Lower lobe of right lung (tissue), 2 donors: ENCODE measurements around the gene BFSP1. TPM values are rescaled to one million over a fixed set of nuclear protein-coding genes. Genes with fewer than 3 reads are reported as not detected.

ENCODE experiments used
- ATAC-seq, 2 donors: fragments of 200-7000 bp; cut with Tn5 transposase; one replicate each; pipeline ENCODE4 v1.9.1; 2020 to 2022; ENCODE audit warnings: mild to moderate bottlenecking in 2 of 2, moderate library complexity in 2 of 2
- DNase-seq: peaks from one replicate; pipeline ENCODE4 v3.0.0-alpha.2; 2020
- H3K27ac ChIP-seq: fragments of 200-600 bp; one replicate; pipeline ENCODE4 v1.8.0; 2022
- H3K27me3 ChIP-seq: fragments of 200-600 bp; one replicate; pipeline ENCODE4 v1.8.0; 2022; ENCODE audit warnings: low read depth
- H3K36me3 ChIP-seq: fragments of 200-600 bp; one replicate; pipeline ENCODE4 v1.8.0; 2022; ENCODE audit warnings: mild to moderate bottlenecking
- H3K4me1 ChIP-seq: fragments of 200-600 bp; one replicate; pipeline ENCODE4 v1.8.0; 2022
- H3K4me3 ChIP-seq: fragments of 200-600 bp; one replicate; pipeline ENCODE4 v1.8.0; 2022; ENCODE audit warnings: mild to moderate bottlenecking
- H3K9me3 ChIP-seq: fragments of 200-600 bp; one replicate; pipeline ENCODE4 v1.8.0; 2022
- CTCF ChIP-seq: fragments of 200-600 bp; IDR thresholded peaks from one replicate; pipeline ENCODE4 v1.8.0; 2022; ENCODE audit warnings: antibody characterized with exemption, mild to moderate bottlenecking
- intact Hi-C: fragments of 100-400 bp; cut with DNase I; formaldehyde crosslinking; loops from one replicate; pipeline ENCODE4 v1.11.0; 2022
- total RNA-seq: library from RNA; stranded (reverse); fragmentation: NEBNext Ultra II Directional; extraction: Animal tissue kit (Norgen Biotek cat#: 25700); gene quantifications from one replicate; pipeline ENCODE4 v1.2.1, GENCODE V29; 2021
- donor health status: DM: no; HTN: yes; CAD: no; lungs with severe emphysema.

The BFSP1 gene
- total RNA-seq, 1 donor from 2014 or later, result 2.4 TPM

GRCh38 chr20:17445543-17445942, 85.6 kb downstream of the BFSP1 start:
- no peak for DNase-seq
- no peak for TF ChIP-seq CTCF
- intact Hi-C loops, result no loop called here
- no peak for ATAC-seq
- Histone ChIP-seq H3K27me3 (peaks cover 8% of the 10 kb centered on the region), H3K9me3 (no peaks in the 10 kb centered on the region), H3K4me3 (no peak overlapping the region), H3K36me3 (no peaks in the 10 kb centered on the region), H3K27ac (no peak overlapping the region), H3K4me1 (no peaks in the 10 kb centered on the region)

- no peak overlapping the region for H3K4me3 ChIP-seq
- H3K36me3 ChIP-seq, result no peaks in the 10 kb centered on the region
- H3K27me3 ChIP-seq, result peaks cover 10% of the 10 kb centered on the region
- DNase-seq (no peak), ATAC-seq (no peak)
- H3K4me1 ChIP-seq, result no peaks in the 10 kb centered on the region
- no peak for TF ChIP-seq CTCF
- no peak overlapping the region for H3K27ac ChIP-seq
- intact Hi-C loops, result no loop called here
- H3K9me3 ChIP-seq, result no peaks in the 10 kb centered on the region
Measured at GRCh38 chr20:17444091-17444490, 87.1 kb downstream of the BFSP1 start.

Other genes with a start within 250 kb of the BFSP1 start
- gene DSTN, start 38.7 kb upstream of the BFSP1 start, total RNA-seq, result 347 TPM
- 138 TPM for gene RRBP1, start 150.9 kb upstream of the BFSP1 start, total RNA-seq
- gene BANF2, start 168.6 kb upstream of the BFSP1 start, total RNA-seq, result not detected